Endothelial cell of umbilical vein (primary cell): ENCODE measurements around the gene SLC4A5. TPM values are rescaled to one million over a fixed set of nuclear protein-coding genes. Genes with fewer than 3 reads are reported as not detected.

Source experiments
- BruUV-seq: library from RNA; stranded (reverse); fragments of 400-500 nt; replicated peaks from 2 replicates; lab custom pipeline; 2021; lab: Mats Ljungman, UMichigan
- CTCF ChIA-PET: fragments of 300-600, 350-600 bp; sonication (Branson Sonifier 250); formaldehyde crosslinking; loops from one replicate; lab custom pipeline; 2021; ENCODE audit warnings: antibody characterized with exemption, inconsistent platforms; lab: Charles Lee
- POLR2A ChIA-PET: fragments of 300-600, 350-600 bp; sonication (Branson Sonifier 250); formaldehyde crosslinking; loops from one replicate; lab custom pipeline; 2021; ENCODE audit warnings: antibody characterized with exemption, inconsistent platforms; lab: Charles Lee
- DNase-seq: peaks from one replicate; pipeline ENCODE4 v3.0.0-alpha.2; 2011; ENCODE audit warnings: low read depth, low spot score
- FAIRE-seq: peaks from 2 replicates; lab custom pipeline; 2011; peaks lifted over from hg19 to GRCh38; lab: Jason Lieb, UNC
- H2AFZ ChIP-seq: 2 replicates; pipeline ENCODE4 v1.6.0; 2012; ENCODE audit warnings: low read depth, low read length, control low read depth, inconsistent platforms
- H3K27ac ChIP-seq: 2 replicates; pipeline ENCODE4 v1.5.1; 2011; ENCODE audit warnings: low read depth, mild to moderate bottlenecking, control low read depth, low read length, moderate library complexity; ENCODE audit not compliant: insufficient read depth
- H3K27me3 ChIP-seq, 2 experiments: 2 replicates each; pipeline versions ENCODE4 v1.6.0 to v1.6.1; 2011; ENCODE audit warnings: low read length in 2 of 2, mixed read lengths in 1 of 2; ENCODE audit not compliant: control insufficient read depth in 2 of 2, insufficient read depth in 2 of 2
- H3K36me3 ChIP-seq, 2 experiments: 2 replicates in 1 of 2; 3 replicates in 1 of 2; pipeline ENCODE4 v1.5.1; 2011; ENCODE audit warnings: low read length in 2 of 2, mild to moderate bottlenecking in 1 of 2, moderate library complexity in 1 of 2; ENCODE audit not compliant: control insufficient read depth in 2 of 2, insufficient read depth in 2 of 2; ENCODE audit errors: extremely low read depth in 1 of 2
- H3K4me1 ChIP-seq: 3 replicates; pipeline ENCODE4 v1.5.1; 2011; ENCODE audit warnings: mild to moderate bottlenecking, low read length; ENCODE audit not compliant: control insufficient read depth, insufficient read depth; ENCODE audit errors: extremely low read depth
- H3K4me2 ChIP-seq: 2 replicates; pipeline ENCODE4 v1.6.1; 2011; ENCODE audit warnings: low read length, control low read depth, mixed read lengths; ENCODE audit not compliant: insufficient read depth
- H3K4me3 ChIP-seq, 3 experiments: fragments of 200-600 bp in 1 of 3; sonication (generic), shearing (Covaris generic) in 1 of 3; replicated peaks in 1 of 3; 2 replicates each; pipeline ENCODE4 v1.5.1; 2011 to 2016; ENCODE audit warnings: control low read depth in 3 of 3, low read length in 3 of 3, mild to moderate bottlenecking in 2 of 3, inconsistent platforms in 1 of 3, low read depth in 1 of 3, moderate library complexity in 1 of 3; ENCODE audit not compliant: insufficient read depth in 1 of 3
- H3K79me2 ChIP-seq: 2 replicates; pipeline ENCODE4 v1.6.0; 2012; ENCODE audit warnings: low read length, inconsistent platforms; ENCODE audit not compliant: control insufficient read depth, insufficient read depth
- H3K9ac ChIP-seq: replicated peaks from 2 replicates; pipeline ENCODE3; 2011; ENCODE audit warnings: low read length, control low read depth; ENCODE audit not compliant: insufficient read depth; ENCODE audit errors: extremely low read depth
- H3K9me1 ChIP-seq: replicated peaks from 3 replicates; pipeline ENCODE4 v1.6.0; 2011; ENCODE audit warnings: mild to moderate bottlenecking, low read length; ENCODE audit not compliant: control insufficient read depth, insufficient read depth; ENCODE audit errors: extremely low read depth
- H3K9me3 ChIP-seq: replicated peaks from 2 replicates; pipeline ENCODE4 v1.5.1; 2012; ENCODE audit warnings: low read length, inconsistent platforms; ENCODE audit not compliant: control insufficient read depth, insufficient read depth
- H4K20me1 ChIP-seq: replicated peaks from 2 replicates; pipeline ENCODE3; 2011; ENCODE audit warnings: mild to moderate bottlenecking, low read length; ENCODE audit not compliant: control insufficient read depth, insufficient read depth; ENCODE audit errors: extremely low read depth
- CTCF ChIP-seq, 2 donors: IDR thresholded peaks; 1 replicate in 1 of 2; 2 replicates in 1 of 2; pipeline ENCODE4 v1.5.1; 2011; ENCODE audit warnings: low read length in 2 of 2, mild to moderate bottlenecking in 2 of 2, moderate library complexity in 2 of 2, control low read depth in 1 of 2, inconsistent platforms in 1 of 2, low read depth in 1 of 2; ENCODE audit not compliant: insufficient read depth in 1 of 2; ENCODE audit errors: extremely low read depth in 1 of 2
- EZH2 ChIP-seq: IDR thresholded peaks from 2 replicates; pipeline ENCODE4 v1.6.1; 2012; ENCODE audit warnings: borderline replicate concordance, low read depth, mild to moderate bottlenecking, moderate library complexity, low read length, inconsistent platforms; ENCODE audit not compliant: severe bottlenecking
- FOS ChIP-seq: IDR thresholded peaks from 2 replicates; pipeline ENCODE4 v1.6.1; 2011; ENCODE audit warnings: mild to moderate bottlenecking, low read length, moderate library complexity, borderline replicate concordance; ENCODE audit not compliant: insufficient read depth
- GATA2 ChIP-seq: IDR thresholded peaks from 2 replicates; pipeline ENCODE4 v1.7.0; 2011; ENCODE audit warnings: low read depth, mild to moderate bottlenecking, moderate library complexity, mixed read lengths, low read length; ENCODE audit not compliant: insufficient read length, insufficient read depth
- JUN ChIP-seq: IDR thresholded peaks from 2 replicates; pipeline ENCODE4 v1.6.1; 2011; ENCODE audit warnings: borderline replicate concordance, low read depth; ENCODE audit not compliant: insufficient read length, insufficient read depth
- MYC ChIP-seq: IDR thresholded peaks from one replicate; pipeline ENCODE4 v1.6.1; 2011; ENCODE audit warnings: mild to moderate bottlenecking, low read depth, low read length
- POLR2A ChIP-seq: IDR thresholded peaks from 2 replicates; pipeline ENCODE4 v1.6.1; 2012; ENCODE audit warnings: low read depth, mild to moderate bottlenecking, control low read depth, low read length
- POLR2AphosphoS5 ChIP-seq: IDR thresholded peaks from 2 replicates; pipeline ENCODE4 v1.6.1; 2012; ENCODE audit warnings: low read depth, mild to moderate bottlenecking, control low read depth, low read length, moderate library complexity; ENCODE audit not compliant: insufficient read depth
- dilution Hi-C: fragments of 300-500 bp; cut with MboI; formaldehyde crosslinking; loops from one replicate; pipeline ENCODE4 v1.15.0; 2019; ENCODE audit warnings: low sequenced_read_pairs; ENCODE audit not compliant: extremely low pct_ligation_motif_present
- intact Hi-C: fragments of 100-400 bp; cut with micrococcal nuclease; formaldehyde crosslinking; loops from one replicate; pipeline ENCODE4 v1.10.0; 2022
- polyA plus RNA-seq, 4 experiments: library from polyadenylated mRNA; depleted of rRNA in 3 of 4; stranded (reverse) in 3 of 4; unstranded in 1 of 4; fragments of >200 nt; gene quantifications; 2 replicates each; pipeline versions ENCODE4 v1.2.1 to v1.2.3, GENCODE V29; 2011 to 2012; ENCODE audit warnings: missing spikeins in 1 of 4
- total RNA-seq: library from RNA; stranded (reverse); gene quantifications from 2 replicates; pipeline ENCODE4 v1.2.3, GENCODE V29; 2021
- TF ChIP-seq, protein P1 (sequence below): IDR thresholded peaks from 2 replicates; pipeline ENCODE4 v1.6.1; 2011; ENCODE audit not compliant: insufficient read depth, insufficient read length

SLC4A5 gene
- total and polyA plus RNA-seq, 2 donors (not counting 3 experiments of a cell fraction or from before 2014, with no cell fraction given) = 0.12 to 0.97 TPM

- FAIRE-seq = no peak
- peak; percentile 8 for DNase-seq
- dilution Hi-C loops (no loop called here), intact Hi-C loops (no loop called here)
- no peaks in the 10 kb centered on the region for H3K9me1 ChIP-seq
- POLR2A ChIA-PET = no interaction called here
- CTCF ChIA-PET = interaction anchor here (0.9 to 4.4 kb wide), 2 partner anchors 11 kb away, joined by 4 to 21 read pairs; no protein-coding TSS in a partner anchor
- no peaks in the 10 kb centered on the region for H3K36me3 ChIP-seq
- no peaks in the 10 kb centered on the region for H3K79me2 ChIP-seq
- no peak for TF ChIP-seq JUN
- TF ChIP-seq POLR2AphosphoS5 = no peak
- TF ChIP-seq FOS = peak; percentile 9
- H2AFZ ChIP-seq = no peak overlapping the region
- no peaks in the 10 kb centered on the region for H4K20me1 ChIP-seq
- H3K4me3 ChIP-seq = no peak overlapping the region
- H3K27me3 ChIP-seq = no peaks in the 10 kb centered on the region
- no peaks in the 10 kb centered on the region for H3K4me1 ChIP-seq
- H3K4me2 ChIP-seq = no peak overlapping the region
- H3K27ac ChIP-seq = no peak overlapping the region
- no TSS peak for BruUV-seq
- no peak overlapping the region for H3K9ac ChIP-seq
- no peaks in the 10 kb centered on the region for H3K9me3 ChIP-seq
Measured at GRCh38 chr2:74238879-74239278, 104.3 kb downstream of the SLC4A5 start.

GRCh38 chr2:74235041-74235440 is 108.2 kb downstream of the SLC4A5 start:
- Histone ChIP-seq H3K27ac (no peak overlapping the region), H3K79me2 (no peaks in the 10 kb centered on the region), H3K27me3 (no peaks in the 10 kb centered on the region), H3K4me1 (no peaks in the 10 kb centered on the region), H3K36me3 (no peaks in the 10 kb centered on the region), H3K9me3 (no peaks in the 10 kb centered on the region), H4K20me1 (no peaks in the 10 kb centered on the region), H3K4me2 (no peak overlapping the region), H3K9me1 (no peaks in the 10 kb centered on the region), H2AFZ (no peak overlapping the region), H3K4me3 (no peak overlapping the region), H3K9ac (no peak overlapping the region)
- TF ChIP-seq, protein P1, sequence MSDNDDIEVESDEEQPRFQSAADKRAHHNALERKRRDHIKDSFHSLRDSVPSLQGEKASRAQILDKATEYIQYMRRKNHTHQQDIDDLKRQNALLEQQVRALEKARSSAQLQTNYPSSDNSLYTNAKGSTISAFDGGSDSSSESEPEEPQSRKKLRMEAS = no peak
- TF ChIP-seq JUN = no peak
- no peak for TF ChIP-seq FOS
- TF ChIP-seq MYC = no peak
- no peak for TF ChIP-seq CTCF (IDR thresholded peaks at IDR 0.05; ENCODE audit: extremely low read depth in 1 of 2, insufficient read depth in 1 of 2, low read depth in 1 of 2, low read length in 2 of 2)
- TF ChIP-seq EZH2 = no peak
- no peak for TF ChIP-seq POLR2A
- TF ChIP-seq POLR2AphosphoS5 = no peak
- no peak for TF ChIP-seq GATA2
- dilution Hi-C loops (no loop called here), intact Hi-C loops (no loop called here)
- CTCF ChIA-PET = interaction anchor here (1.3 kb wide), 1 partner anchor 100 kb away, joined by 4 read pairs; no protein-coding TSS in a partner anchor
- POLR2A ChIA-PET = no interaction called here
- no TSS peak for BruUV-seq
- DNase-seq (no peak), FAIRE-seq (no peak)
